SK-N-SH (cell line): ENCODE measurements around the gene PET100. TPM values are rescaled to one million over a fixed set of nuclear protein-coding genes. Genes with fewer than 3 reads are reported as not detected.

Experiments
- CTCF ChIA-PET: fragments of 300-600, 350-600 bp; formaldehyde crosslinking; extraction: SDS; loops from one replicate; lab custom pipeline; 2021; lab: Yijun Ruan, JAX
- POLR2A ChIA-PET: fragments of 350-600 bp; sonication (Branson Sonifier 250); formaldehyde crosslinking; extraction: SDS; loops from one replicate; lab custom pipeline; 2020; ENCODE audit warnings: antibody characterized with exemption, inconsistent platforms; lab: Yijun Ruan, JAX
- DNase-seq: peaks from one replicate; pipeline ENCODE4 v3.0.0; 2012
- H2AFZ ChIP-seq: fragments of 200-600 bp; sonication (generic); 2 replicates; pipeline ENCODE4 v1.8.1; 2016; ENCODE audit warnings: antibody characterized with exemption, mild to moderate bottlenecking, low read depth
- H3F3A ChIP-seq: fragments of 200-600 bp; sonication (generic); replicated peaks from 2 replicates; pipeline ENCODE3; 2016; ENCODE audit warnings: antibody characterized with exemption, mild to moderate bottlenecking; ENCODE audit not compliant: insufficient read depth
- H3K27ac ChIP-seq, 2 experiments: fragments of 200-500 bp in 1 of 2; fragments of 200-600 bp in 1 of 2; sonication (Bioruptor generic) in 1 of 2; sonication (generic), shearing (Covaris generic) in 1 of 2; 2 replicates each; pipeline versions ENCODE4 v1.5.1 to v1.6.1; 2014 to 2016; ENCODE audit warnings: low read depth in 2 of 2, inconsistent platforms in 1 of 2, low read length in 1 of 2, mild to moderate bottlenecking in 1 of 2, mixed read lengths in 1 of 2
- H3K27me3 ChIP-seq: fragments of 200-600 bp; sonication (generic), shearing (Covaris generic); 2 replicates; pipeline ENCODE4 v1.6.1; 2016; ENCODE audit warnings: mixed run types; ENCODE audit not compliant: insufficient read depth
- H3K36me3 ChIP-seq, 2 experiments: fragments of 200-500 bp in 1 of 2; fragments of 200-600 bp in 1 of 2; sonication (Bioruptor generic) in 1 of 2; sonication (generic) in 1 of 2; replicated peaks in 1 of 2; 2 replicates each; pipeline versions ENCODE3 to v1.5.1; 2014 to 2016; ENCODE audit warnings: low read length in 1 of 2, mild to moderate bottlenecking in 1 of 2; ENCODE audit not compliant: insufficient read depth in 2 of 2, control insufficient read depth in 1 of 2
- H3K4me1 ChIP-seq, 2 experiments: fragments of 200-500 bp in 1 of 2; fragments of 200-600 bp in 1 of 2; sonication (Bioruptor generic) in 1 of 2; sonication (generic), shearing (Covaris generic) in 1 of 2; 2 replicates each; pipeline versions ENCODE4 v1.5.1 to v1.6.1; 2014 to 2016; ENCODE audit warnings: low read depth in 1 of 2, low read length in 1 of 2, mixed run types in 1 of 2; ENCODE audit not compliant: insufficient read depth in 2 of 2, control insufficient read depth in 1 of 2
- H3K4me2 ChIP-seq: fragments of 200-600 bp; sonication (generic), shearing (Covaris generic); 2 replicates; pipeline ENCODE4 v1.6.1; 2017; ENCODE audit warnings: mixed run types
- H3K4me3 ChIP-seq, 2 experiments: fragments of 200-500 bp in 1 of 2; fragments of 200-600 bp in 1 of 2; sonication (Bioruptor generic) in 1 of 2; sonication (generic), shearing (Covaris generic) in 1 of 2; 2 replicates each; pipeline versions ENCODE4 v1.5.1 to v1.8.1; 2014 to 2016; ENCODE audit warnings: low read depth in 2 of 2, inconsistent platforms in 1 of 2, low read length in 1 of 2, mild to moderate bottlenecking in 1 of 2, mixed read lengths in 1 of 2, moderate library complexity in 1 of 2
- H3K79me2 ChIP-seq: fragments of 200-600 bp; sonication (generic); 2 replicates; pipeline ENCODE4 v1.8.1; 2017; ENCODE audit warnings: mild to moderate bottlenecking; ENCODE audit not compliant: insufficient read depth
- H3K9ac ChIP-seq: fragments of 200-600 bp; sonication (generic); 2 replicates; pipeline ENCODE4 v1.6.1; 2017; ENCODE audit warnings: mixed run types
- H3K9me2 ChIP-seq: fragments of 200-600 bp; sonication (generic); 2 replicates; pipeline ENCODE4 v1.6.1; 2017; ENCODE audit warnings: mixed run types
- H3K9me3 ChIP-seq: fragments of 200-600 bp; sonication (generic); 2 replicates; pipeline ENCODE4 v1.6.1; 2017; ENCODE audit warnings: mixed run types, mild to moderate bottlenecking, moderate library complexity
- H4K20me1 ChIP-seq: fragments of 200-600 bp; sonication (generic); 2 replicates; pipeline ENCODE4 v1.6.1; 2017; ENCODE audit warnings: mild to moderate bottlenecking, mixed run types; ENCODE audit not compliant: insufficient read depth
- CHD2 ChIP-seq: fragments of 150-350 bp; IDR thresholded peaks from 2 replicates; pipeline ENCODE4 v1.6.1; 2018; ENCODE audit warnings: low read length; ENCODE audit not compliant: partially characterized antibody
- ELF1 ChIP-seq: IDR thresholded peaks from 2 replicates; pipeline ENCODE4 v1.4.0; 2012
- EP300 ChIP-seq, 2 experiments: IDR thresholded peaks; 2 replicates each; pipeline versions ENCODE4 v1.4.0 to v1.6.1; 2012; ENCODE audit warnings: borderline replicate concordance in 1 of 2, low read depth in 1 of 2, low read length in 1 of 2
- FOXJ3 ChIP-seq: sonication (generic); formaldehyde crosslinking; IDR thresholded peaks from 2 replicates; pipeline ENCODE4 v1.5.1; 2020; ENCODE audit warnings: mild to moderate bottlenecking, missing genetic modification reagents
- GABPA ChIP-seq: IDR thresholded peaks from 2 replicates; pipeline ENCODE4 v1.4.0; 2012; ENCODE audit warnings: low read depth, mild to moderate bottlenecking
- GATA2 ChIP-seq: sonication (generic); formaldehyde crosslinking; IDR thresholded peaks from 2 replicates; pipeline ENCODE4 v1.5.0; 2020; ENCODE audit warnings: mild to moderate bottlenecking, missing genetic modification reagents
- IRF3 ChIP-seq: fragments of 150-350 bp; IDR thresholded peaks from 2 replicates; pipeline ENCODE4 v1.6.1; 2016; ENCODE audit warnings: mild to moderate bottlenecking, low read depth, low read length
- JUND ChIP-seq: IDR thresholded peaks from 2 replicates; pipeline ENCODE4 v1.4.0; 2012
- MEF2A ChIP-seq: IDR thresholded peaks from 2 replicates; pipeline ENCODE4 v1.4.0; 2012; ENCODE audit warnings: low read depth, borderline replicate concordance
- NFIC ChIP-seq: IDR thresholded peaks from 2 replicates; pipeline ENCODE4 v1.4.0; 2012; ENCODE audit warnings: borderline replicate concordance
- NRF1 ChIP-seq: IDR thresholded peaks from 2 replicates; pipeline ENCODE4 v1.6.1; 2012; ENCODE audit warnings: low read depth, mild to moderate bottlenecking, low read length
- PBX3 ChIP-seq: IDR thresholded peaks from 2 replicates; pipeline ENCODE4; 2012
- POLR2AphosphoS5 ChIP-seq: IDR thresholded peaks from 2 replicates; pipeline ENCODE4 v1.6.1; 2012; ENCODE audit warnings: low read depth, low read length
- RAD21 ChIP-seq: IDR thresholded peaks from 2 replicates; pipeline ENCODE4 v1.6.1; 2012; ENCODE audit warnings: mild to moderate bottlenecking, low read length
- RCOR1 ChIP-seq: fragments of 150-350 bp; IDR thresholded peaks from 2 replicates; pipeline ENCODE4 v1.6.1; 2017; ENCODE audit warnings: antibody characterized with exemption, low read length
- RFX5 ChIP-seq: IDR thresholded peaks from 2 replicates; pipeline ENCODE4 v1.6.1; 2012; ENCODE audit warnings: mild to moderate bottlenecking, improper control_type of control experiment, low read length
- RXRA ChIP-seq: IDR thresholded peaks from 2 replicates; pipeline ENCODE4 v1.4.0; 2012; ENCODE audit warnings: low read depth, mild to moderate bottlenecking, borderline replicate concordance
- TAF1 ChIP-seq: IDR thresholded peaks from 2 replicates; pipeline ENCODE4 v1.6.1; 2012; ENCODE audit warnings: low read depth, mild to moderate bottlenecking, low read length, moderate library complexity, borderline replicate concordance
- TCF12 ChIP-seq: IDR thresholded peaks from 2 replicates; pipeline ENCODE4 v1.4.0; 2012
- TEAD4 ChIP-seq: IDR thresholded peaks from 2 replicates; pipeline ENCODE4 v1.4.0; 2012; ENCODE audit warnings: mild to moderate bottlenecking, borderline replicate concordance; ENCODE audit not compliant: insufficient read depth
- USF1 ChIP-seq: IDR thresholded peaks from 2 replicates; pipeline ENCODE4 v1.4.0; 2012; ENCODE audit warnings: low read depth, borderline replicate concordance
- USF2 ChIP-seq: fragments of 150-350 bp; IDR thresholded peaks from 2 replicates; pipeline ENCODE4 v1.6.1; 2017; ENCODE audit warnings: antibody characterized with exemption, low read length, low read depth, borderline replicate concordance
- ZBTB33 ChIP-seq: IDR thresholded peaks from 2 replicates; pipeline ENCODE4 v1.4.0; 2012; ENCODE audit warnings: low read depth, borderline replicate concordance
- WGBS: methylation state at CpG from one replicate; pipeline ENCODE4 v1.1.6; 2017; ENCODE audit warnings: low lambda C conversion rate; 5-methylcytosine and 5-hydroxymethylcytosine counted together
- polyA plus RNA-seq, 3 experiments: library from polyadenylated mRNA; depleted of rRNA; stranded (reverse); fragments of >200 nt; gene quantifications; 2 replicates each; pipeline ENCODE4 v1.2.3, GENCODE V29; 2012

The PET100 gene
- 48.1 and 54.0 TPM in 2 replicates for polyA plus RNA-seq (2012; rRNA removed)
- polyA plus RNA-seq (2012; cell fraction: cytosol; rRNA removed) = 55.8 and 86.5 TPM in 2 replicates
- polyA plus RNA-seq (2012; cell fraction: nucleus; rRNA removed) = 23.3 and 28.9 TPM in 2 replicates

GRCh38 chr19:7629347-7630054 is at the start of gene PET100, which contains the start of gene XAB2:
PET100 (plus strand) TSS chr19:7629793; CDS start chr19:7629834, 41 bp downstream.
XAB2 (minus strand) TSS chr19:7629545; CDS start chr19:7629527, 18 bp downstream.
- POLR2A ChIA-PET = interaction anchor here (0.6 to 3.1 kb wide), 9 partner anchors 10 to 795 kb away, joined by 3 to 16 read pairs (median 5); partner anchors contain the start of genes CAMSAP3 and TRAPPC5
- no peak; the same call in none of the 2 replicates for TF ChIP-seq TAF1
- TF ChIP-seq ELF1 = peak; percentile 94
- TF ChIP-seq RCOR1 = no peak
- TF ChIP-seq GABPA = peak; percentile 89
- TF ChIP-seq ZBTB33 = peak; percentile 57; the same call in 1 of the 2 replicates
- no peak for TF ChIP-seq NRF1
- 0 out of 2 replicates have a peak, but pooled peaks have one; percentile 58 for TF ChIP-seq RFX5
- peak; percentile 83 for TF ChIP-seq POLR2AphosphoS5
- no peak for TF ChIP-seq JUND
- TF ChIP-seq TCF12 = no peak
- peak; percentile 100 for TF ChIP-seq PBX3
- TF ChIP-seq NFIC = no peak
- TF ChIP-seq RXRA = no peak
- no peak for TF ChIP-seq TEAD4
- peak; percentile 70 for TF ChIP-seq CHD2
- peak; percentile 45; the same call in 1 of the 2 replicates for TF ChIP-seq GATA2
- TF ChIP-seq RAD21 = no peak
- no peak for TF ChIP-seq USF2
- TF ChIP-seq FOXJ3 = peak; percentile 74
- TF ChIP-seq MEF2A = no peak
- peak; percentile 84 for TF ChIP-seq IRF3
- TF ChIP-seq USF1 = no peak
- TF ChIP-seq EP300 (IDR thresholded peaks at IDR 0.05; ENCODE audit: borderline replicate concordance in 1 of 2, low read depth in 1 of 2, low read length in 1 of 2) = no peak

More at GRCh38 chr19:7629347-7630054, at the start of gene PET100, which contains the start of gene XAB2:
- Histone ChIP-seq H4K20me1 (0 out of 2 replicates have a peak, but pooled peaks cover 5% of the 10 kb centered on the region), H3F3A (no peaks in the 10 kb centered on the region), H3K79me2 (peaks cover 49% of the 10 kb centered on the region), H3K9me3 (no peaks in the 10 kb centered on the region), H3K4me3 (peak within 1 kb of the TSS; percentile 100), H3K9me2 (no peaks in the 10 kb centered on the region), H3K27me3 (no peaks in the 10 kb centered on the region; the same call in 1 of the 2 replicates), H3K27ac (peak within 1 kb of the TSS; percentile 51 to 73; a peak in 3 of 4 replicates), H3K4me1 (peaks cover 8 to 20% of the 10 kb centered on the region in 2 experiments; a peak in 2 of 4 replicates), H2AFZ (peak within 1 kb of the TSS; percentile 87), H3K36me3 (peaks cover 0 to 19% of the 10 kb centered on the region in 2 experiments), H3K4me2 (peak within 1 kb of the TSS; percentile 93), H3K9ac (peak within 1 kb of the TSS; percentile 99)
- CTCF ChIA-PET = interaction anchor here (0.9 to 2.4 kb wide), 7 partner anchors 10 to 275 kb away, joined by 3 to 21 read pairs (median 5); partner anchors contain the start of gene TRAPPC5
- WGBS = 2% methylated on average over 40 of the region's 40 CpGs
- DNase-seq = peak; percentile 97
